Kasumi-1 (cell line): ENCODE data around the gene TATDN2.
A peak's percentile ranks its signal among the peaks of the same experiment; 100 is the strongest.
"Not testable (repeated sequence)": the region's sequence is repeated elsewhere in the genome, so short reads cannot be mapped to it uniquely, and the experiment has no call there.

Source experiments
- DNase-seq, 2 experiments: peaks; one replicate each; lab custom pipeline; 2025; lab: John Stamatoyannopoulos, UW

Gene TATDN2

DNA sequence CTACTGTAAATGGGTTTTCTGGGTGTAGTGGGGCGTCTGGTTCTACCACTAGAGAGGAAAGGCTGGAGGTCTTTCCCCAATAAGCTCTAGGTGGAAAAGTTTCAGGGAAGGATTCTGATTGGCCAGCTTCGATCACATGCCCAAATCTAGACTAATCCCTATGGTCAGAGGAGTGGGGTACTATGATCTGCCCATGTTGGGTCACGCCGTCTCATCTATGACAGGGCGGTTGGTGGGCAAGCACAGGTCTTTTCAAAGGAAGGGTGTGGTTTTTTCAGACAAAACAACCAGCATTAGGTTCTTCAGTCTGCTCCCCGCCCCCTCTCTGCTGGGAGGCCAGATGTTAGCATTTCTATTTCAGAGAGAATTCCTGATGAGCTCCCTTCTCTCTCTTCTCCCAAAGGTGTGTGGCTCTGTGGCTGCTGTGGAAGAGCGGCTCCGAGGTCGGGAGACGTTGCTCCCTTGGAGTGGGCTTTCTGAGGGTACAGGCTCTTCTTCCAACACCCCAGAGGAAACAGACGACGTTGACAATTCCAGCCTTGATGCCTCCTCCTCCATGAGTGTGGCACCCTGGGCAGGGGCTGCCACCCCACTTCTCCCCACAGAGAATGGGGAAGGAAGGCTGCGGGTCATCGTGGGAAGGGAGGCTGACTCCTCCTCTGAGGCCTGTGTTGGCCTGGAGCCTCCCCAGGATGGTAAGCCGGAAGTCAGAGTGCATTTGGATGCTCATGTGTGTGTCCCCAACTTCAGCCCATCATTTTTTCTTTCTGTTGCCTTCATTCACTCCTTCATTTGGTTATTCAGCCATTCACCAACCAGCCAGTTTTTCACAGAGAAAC is 9.7 kb upstream of the TATDN2 start:
- peak; percentile 37 for DNase-seq

DNA sequence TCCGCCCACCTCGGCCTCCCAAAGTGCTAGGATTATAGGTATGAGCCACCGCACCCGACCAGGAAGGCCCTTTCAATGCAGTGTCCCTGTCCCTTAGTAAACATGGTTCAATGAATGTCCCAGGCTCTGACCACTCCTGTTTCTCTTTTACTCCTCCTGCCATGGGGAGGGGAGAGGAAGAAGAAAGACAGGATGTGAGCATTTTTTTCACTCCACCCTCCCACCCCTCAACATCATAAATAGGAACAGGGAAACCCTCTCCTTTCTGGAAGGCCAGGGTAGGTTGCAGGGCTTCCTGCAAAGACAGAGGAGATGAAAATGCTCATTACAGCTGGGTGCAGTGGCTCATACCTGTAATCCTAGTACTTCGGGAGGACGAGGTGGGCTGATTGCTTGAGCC is 7.5 kb upstream of the TATDN2 start:
- no peak for DNase-seq

DNA sequence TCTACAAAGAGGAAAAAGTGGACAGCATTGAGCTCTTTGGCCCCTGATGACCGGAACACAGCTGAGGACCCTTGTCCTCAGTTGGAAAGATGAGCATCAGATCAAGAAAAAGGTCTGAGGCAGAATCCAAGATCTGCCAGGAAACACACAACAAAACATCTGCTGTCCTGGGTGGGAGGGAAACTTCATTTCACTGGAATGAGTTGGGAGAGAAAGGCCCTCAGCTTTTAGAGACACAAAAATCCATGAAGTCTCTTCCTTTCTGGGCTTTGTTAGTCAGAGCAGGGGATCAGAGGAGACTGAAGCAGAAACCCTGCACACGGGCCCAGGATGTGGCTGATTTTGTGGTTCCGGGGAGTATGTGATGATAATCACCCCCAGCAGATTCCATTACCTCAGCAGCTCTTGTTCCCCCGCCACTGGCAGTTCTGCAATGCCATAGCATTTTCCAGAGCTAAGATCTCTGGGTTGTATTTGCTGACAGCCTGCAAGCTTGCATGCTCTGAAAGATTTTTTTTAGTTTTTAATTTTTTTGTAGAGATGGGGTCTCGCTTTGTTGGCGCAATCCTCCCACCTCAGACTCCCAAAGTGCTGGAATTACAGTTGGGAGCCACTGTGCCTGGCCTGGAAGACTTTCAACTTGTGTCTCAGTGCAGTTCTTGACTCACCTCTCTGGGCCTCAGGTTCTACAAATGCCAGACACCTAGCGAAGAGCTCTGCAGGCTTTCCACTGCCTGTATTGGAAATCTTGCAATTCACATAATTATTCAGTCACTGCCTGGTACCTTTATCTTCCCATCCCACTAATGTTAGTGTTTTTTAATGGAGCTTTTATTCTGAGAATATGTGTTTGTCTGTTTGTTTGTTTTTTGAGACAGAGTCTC is 5.8 kb upstream of the TATDN2 start:
- peak; percentile 94 for DNase-seq

DNA sequence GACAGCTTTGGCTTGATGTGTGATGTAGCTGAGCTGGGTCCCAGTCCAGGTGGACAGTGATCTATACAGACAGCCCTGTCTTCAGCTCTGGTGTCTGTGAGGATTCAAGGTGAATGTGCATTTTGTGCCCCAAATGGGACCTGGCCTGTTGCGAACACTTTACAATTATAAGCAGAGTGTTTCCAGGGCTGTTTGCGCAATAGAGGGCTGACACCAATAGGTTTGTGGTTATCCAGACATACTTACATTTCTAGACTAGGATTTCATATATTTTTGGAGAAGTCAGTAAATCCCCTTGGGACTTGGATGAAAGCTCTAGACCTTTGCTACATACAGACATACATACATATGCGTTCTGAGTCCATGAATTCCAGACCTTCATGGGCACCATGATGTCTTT is 4.2 kb upstream of the TATDN2 start:
- DNase-seq, result no peak

DNA sequence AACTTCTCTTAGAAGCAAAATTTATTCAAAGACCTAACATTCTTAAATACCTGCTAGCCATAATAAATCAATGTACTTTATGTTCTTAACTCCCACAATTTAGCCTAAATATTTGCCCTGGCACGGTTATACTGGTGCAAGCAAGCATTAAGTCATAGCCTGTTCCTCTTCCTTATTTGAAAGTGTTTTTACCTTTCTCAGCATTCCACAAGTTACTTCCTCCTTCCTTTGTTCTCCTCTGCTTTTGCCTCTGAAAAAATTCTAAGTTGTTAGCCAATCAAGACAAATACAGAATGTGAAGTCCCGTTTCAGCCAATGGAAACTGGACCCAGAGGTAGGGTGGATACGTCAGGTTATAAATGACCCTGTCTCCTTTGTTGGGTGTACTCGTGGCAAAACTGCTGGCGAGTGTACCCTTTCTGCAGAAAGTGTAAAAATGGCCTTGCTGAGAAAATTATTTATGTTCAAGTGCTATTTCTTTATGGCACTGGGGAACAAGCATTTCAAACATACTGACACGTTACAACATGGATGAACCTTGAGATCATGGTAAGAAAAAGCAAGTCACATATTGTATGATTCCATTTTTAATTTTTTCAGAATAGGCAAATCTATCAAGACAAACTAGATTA is 3.1 kb upstream of the TATDN2 start:
- DNase-seq, result no peak

DNA sequence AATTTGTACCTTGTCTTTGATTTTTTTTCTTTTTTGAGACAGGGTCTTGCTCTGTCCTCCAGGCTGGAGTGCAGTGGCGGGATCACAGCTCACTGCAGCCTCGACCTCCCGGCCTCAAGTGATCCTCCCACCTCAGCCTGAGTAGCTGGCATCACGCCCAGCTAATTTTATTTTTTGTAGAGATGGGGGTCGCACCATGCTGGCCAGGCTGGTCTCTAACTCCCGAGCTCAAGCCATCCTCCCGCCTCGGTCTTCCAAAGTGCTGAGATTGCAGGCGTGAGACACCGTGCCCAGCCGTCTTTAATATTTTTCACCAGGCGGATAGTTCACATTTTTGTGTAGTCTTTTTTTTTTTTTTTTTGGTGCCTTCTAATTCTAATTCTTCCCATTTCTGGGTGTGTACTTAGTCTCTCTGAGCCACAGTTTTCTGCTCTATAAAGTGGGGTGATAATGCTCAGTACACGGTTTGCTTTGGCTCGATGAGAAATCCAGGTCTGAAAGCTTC is 528 bp upstream of the TATDN2 start:
- no peak for DNase-seq

DNA sequence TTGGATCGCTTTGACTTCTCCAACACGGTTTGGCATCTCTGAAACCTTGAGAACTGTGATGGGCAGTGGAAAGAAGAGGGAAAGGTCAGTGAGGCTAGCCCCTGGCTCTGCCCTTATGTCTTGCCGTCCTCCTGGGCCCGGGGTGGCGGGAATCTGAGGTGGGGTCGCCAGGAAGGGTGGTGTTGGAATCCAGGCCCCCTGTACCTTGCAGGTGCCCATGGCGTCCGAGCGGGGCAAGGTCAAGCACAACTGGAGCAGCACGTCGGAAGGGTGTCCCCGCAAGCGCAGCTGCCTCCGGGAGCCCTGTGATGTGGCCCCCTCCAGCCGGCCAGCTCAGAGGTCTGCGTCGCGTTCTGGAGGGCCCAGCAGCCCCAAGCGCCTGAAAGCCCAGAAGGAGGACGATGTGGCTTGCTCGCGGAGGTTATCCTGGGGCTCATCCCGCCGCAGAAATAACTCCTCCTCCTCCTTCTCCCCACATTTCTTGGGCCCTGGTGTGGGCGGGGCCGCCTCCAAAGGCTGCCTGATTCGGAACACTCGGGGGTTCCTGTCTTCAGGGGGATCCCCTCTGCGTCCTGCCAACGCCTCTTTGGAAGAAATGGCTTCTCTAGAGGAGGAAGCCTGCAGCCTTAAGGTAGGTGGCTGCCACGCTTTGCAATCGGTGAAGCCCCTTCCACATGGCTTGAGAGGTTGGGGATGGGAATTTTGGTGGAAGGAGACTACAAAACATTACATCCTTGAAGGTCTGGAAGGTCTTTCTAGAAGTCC is 907 bp downstream of the TATDN2 start:
- DNase-seq, result peak; percentile 44 to 47

DNA sequence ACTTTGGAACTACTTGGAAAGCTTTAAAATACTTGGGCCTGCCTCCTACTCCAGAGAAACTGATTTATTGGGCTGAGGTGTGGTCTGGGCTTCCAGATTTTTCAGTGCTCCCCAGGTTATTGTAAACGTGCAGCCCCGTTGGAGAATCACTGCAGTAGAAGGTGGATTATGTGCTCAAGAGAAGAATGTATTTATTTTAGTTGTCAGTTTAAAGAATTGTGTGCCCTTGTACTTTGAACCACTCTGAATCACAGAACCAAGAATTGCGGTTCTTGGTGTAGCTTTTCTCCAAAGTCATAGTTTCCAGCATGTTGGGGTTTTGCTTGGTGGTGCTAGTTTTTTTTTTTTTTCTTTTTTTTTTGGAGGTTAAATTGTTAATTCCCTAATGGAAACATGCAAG is 1.6 kb downstream of the TATDN2 start:
- no peak for DNase-seq

DNA sequence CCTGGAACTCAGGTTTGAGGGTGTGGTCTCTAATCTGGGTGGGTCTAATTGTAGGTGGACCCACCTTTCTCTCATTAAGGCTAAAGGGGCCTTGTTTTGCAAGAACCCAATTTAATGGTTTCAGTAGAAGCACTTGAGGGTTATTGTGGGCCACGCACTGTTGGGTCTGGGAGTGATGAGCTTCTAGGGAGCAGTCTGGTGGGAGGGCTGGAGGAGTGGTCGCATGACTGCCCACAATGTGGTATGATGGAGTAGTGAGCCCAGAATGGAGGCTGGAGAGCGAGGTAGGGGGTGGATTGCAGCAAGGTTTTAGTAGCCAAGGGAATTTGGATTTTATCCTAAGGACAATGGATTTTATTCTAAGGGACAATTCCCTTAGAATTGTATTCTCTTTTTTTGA is 2.7 kb downstream of the TATDN2 start:
- DNase-seq, result no peak

DNA sequence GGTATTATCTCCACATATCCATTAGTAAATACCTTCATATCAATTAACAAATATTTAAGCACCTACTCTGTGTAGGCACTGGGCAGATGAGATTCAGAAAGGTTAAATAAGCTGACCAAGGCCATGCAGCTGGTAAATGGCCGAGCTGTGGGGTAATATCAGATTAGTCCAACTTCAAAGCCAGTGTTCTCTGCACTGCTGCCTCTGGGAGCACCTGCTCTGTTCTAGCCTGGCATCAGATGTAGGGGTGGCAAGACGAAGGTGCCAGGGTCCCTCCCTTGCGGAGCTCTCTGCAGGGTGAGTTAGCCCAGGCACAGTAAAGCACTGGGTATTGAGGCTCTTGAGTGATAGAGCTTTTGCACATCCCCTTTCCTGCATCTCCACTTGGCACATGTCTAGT is 5.5 kb downstream of the TATDN2 start:
- no peak for DNase-seq

DNA sequence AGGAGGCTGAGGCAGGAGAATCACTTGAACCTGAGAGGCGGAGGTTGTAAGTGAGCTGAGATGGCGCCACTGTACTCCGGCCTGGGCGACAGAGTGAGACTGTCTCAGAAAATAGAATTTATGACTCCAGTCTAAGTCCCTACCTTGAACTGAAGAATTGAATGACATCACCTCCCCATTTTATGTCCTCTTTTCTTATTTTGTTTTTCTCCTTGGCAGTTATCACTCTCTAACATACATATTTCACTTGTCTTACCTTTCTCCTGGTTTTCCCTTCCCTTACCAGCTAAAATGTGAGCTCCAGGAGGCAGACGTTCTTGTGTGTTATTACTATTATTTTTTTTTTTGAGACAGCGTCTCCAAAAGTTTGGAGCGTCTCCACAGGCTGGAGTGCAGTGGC is 7.6 kb downstream of the TATDN2 start:
- no peak for DNase-seq

DNA sequence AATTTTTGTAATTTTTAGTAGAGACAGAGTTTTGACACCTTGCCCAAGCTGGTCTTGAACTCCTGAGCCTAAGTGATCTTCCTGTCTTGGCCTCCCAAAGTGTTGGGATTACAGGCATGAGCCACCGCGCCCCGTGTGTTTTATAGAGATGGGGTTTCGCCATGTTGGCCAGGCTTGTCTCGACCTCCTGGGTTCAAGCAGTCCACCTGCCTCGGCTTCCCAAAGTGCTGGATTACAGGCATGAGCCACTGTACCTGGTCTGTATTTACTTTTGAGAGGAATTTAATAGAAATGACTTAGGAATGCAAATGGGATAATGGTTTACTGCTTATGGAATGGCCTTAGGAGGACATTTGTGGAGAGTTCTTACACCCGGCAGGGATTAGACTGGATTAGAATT is 10.8 kb downstream of the TATDN2 start:
- DNase-seq, result no peak

DNA sequence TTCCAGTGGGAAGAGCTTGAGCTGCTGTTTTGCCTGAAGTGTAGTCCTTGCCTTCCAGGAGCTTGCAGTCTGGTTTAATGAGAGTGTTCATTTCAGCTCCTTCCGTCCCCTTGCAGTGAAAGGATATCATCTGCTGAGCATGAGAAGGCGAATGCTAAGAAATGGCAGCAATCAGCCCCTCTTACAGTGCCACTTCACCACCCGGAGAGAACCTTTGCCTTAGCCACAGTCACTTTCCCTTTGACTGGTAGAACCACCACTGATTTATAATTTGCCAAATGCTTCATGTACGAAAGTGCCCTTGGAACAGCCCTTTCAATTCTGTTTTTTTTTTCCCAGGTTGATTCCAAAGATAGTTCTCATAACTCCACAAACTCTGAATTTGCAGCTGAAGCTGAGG is 11.5 kb downstream of the TATDN2 start:
- no peak for DNase-seq

DNA sequence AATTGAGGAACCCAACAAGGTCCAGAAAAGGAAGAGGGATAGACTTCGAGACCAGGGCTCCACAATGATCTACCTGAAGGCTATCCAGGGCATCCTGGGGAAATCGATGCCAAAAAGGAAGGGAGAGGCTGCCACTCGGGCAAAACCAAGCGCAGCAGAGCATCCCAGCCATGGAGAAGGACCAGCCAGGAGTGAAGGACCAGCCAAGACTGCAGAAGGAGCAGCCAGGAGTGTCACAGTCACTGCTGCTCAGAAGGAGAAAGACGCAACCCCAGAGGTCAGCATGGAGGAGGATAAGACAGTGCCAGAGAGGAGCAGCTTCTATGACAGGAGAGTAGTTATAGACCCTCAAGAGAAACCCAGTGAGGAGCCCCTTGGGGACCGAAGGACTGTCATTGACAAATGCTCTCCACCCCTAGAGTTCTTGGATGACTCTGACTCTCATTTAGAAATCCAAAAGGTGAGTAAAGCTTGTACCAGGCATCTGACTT is 12.0 kb downstream of the TATDN2 start:
- no peak for DNase-seq

DNA sequence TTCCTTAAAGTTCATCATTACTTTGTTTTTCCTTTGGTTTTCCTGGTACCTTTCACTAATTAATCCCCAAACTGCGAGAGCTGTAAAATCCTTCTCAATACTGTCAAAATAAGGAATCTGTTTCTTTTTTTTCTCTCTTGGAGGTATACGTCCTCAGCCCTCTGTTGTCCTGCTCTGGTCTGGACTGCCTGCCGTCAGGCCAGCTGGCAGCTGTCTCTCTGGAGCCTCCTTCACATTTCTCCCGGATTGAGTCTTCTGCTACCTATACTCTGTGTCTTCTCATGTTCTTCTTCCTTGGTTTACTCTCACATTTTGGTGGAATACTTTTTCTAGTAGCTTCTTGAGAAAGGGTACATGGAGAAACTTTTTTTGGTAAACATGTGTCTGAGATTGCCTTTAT is 13.8 kb downstream of the TATDN2 start:
- DNase-seq, result no peak

DNA sequence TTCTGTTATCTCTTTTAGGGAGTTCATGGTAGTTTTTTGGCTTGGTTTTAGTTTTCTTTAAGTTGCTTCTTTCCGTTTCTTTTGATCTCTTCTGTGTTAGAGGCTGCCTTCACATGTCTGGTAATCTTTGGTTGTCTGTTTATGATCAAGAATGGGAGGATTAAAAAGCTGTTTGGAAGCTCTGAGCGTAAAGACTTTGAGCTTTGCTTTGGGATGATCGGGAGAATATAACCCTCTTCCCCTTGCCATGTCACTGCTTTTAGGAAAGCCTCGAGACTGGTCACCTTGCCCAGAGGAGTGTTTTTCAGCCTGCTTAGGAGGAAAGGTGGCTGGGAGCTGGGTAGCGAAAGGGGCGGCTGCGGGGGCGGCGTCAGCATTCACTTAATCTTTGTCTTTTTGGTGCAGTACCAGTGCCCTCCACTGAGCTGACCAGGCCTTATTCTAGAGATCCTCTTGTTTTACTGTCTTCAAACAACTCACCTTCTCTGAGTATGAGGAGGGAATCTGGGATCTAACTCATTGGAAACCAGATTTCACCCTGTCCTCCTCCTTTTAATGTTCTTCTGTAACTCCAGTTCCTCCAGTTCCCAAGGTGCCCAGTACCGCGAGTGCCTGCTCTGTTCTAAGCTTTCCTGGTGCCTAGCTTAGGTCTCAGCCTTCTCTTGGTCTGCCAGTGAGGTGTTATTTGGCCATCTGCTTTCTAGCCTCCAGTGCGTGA is 15.5 kb downstream of the TATDN2 start:
- peak; percentile 51 to 66 for DNase-seq

DNA sequence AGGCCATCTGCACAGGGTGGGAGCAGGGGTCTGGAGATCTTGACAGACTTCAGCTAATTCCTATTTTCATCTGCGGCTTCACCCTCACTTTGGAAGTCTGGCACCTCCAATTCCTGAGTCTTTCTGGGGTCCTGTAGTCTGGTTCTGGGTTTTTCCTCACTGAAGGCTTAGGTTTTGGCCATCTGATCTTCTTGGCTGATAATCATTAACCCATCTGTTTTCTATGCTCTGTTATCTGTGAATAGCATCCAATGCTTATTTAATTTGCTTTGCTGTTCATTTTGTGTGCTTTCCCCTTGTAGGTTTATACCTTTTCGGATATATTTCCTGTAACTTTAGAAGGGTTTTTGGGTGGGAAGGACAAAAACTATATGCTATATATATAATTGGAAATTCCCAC is 17.6 kb downstream of the TATDN2 start:
- no peak for DNase-seq

DNA sequence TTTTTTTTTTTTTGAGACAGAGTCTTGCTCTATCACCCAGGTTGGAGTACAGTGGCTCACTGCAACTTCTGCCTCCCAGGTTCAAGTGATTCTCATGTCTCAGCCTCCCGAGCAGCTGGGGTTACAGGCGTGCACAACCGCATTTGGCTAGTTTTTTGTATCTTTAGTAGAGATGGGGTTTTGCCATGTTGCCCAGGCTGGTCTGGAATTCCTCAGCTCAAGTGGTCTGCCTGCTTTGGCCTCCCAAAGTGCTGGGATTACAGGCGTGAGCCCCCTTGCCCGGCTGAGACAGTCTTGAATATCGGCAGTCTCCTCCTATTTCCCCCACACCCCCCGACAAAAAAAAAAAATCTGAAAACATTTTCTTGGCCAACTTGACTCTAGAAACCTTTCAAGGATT is 18.7 kb downstream of the TATDN2 start:
- DNase-seq, result not testable (repeated sequence)

DNA sequence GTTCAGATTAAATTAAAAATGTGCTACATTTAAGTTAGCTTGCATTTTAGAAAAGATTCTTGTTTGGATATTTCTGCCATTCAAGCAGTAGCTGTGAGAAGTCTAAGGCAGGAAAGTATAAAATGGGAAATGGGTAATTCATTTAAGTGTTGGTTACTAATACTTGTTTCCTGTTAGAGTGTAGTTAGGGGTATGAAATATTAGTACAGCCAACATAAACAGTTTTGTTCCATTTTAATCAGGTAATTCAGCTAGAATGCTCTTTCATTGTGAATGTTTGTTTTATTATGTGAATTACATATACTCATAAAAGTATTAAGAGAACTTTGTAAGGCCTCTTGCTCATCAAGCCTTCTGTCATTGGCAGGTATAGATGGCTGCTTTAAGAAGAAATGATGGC is 19.9 kb downstream of the TATDN2 start:
- no peak for DNase-seq

DNA sequence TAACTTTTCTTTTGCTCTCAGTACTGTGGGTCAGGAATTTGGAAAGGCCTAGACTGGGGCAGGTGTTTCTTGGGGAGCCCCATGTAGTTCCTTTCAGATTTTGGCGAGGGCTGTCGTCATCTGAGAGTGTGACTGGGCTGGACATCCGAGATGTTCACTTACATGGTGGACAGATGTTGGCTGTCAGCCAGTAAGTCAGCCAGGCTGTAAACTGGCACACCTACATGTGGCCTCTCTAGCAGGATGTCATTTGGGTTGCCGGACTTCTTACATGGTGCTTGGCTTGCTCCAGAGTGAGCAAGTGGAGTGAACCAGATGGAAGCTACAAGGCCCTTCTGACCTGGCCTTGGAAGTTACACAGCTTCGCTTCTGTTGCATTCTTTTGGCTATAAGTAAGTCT is 20.7 kb downstream of the TATDN2 start:
- DNase-seq, result no peak

DNA sequence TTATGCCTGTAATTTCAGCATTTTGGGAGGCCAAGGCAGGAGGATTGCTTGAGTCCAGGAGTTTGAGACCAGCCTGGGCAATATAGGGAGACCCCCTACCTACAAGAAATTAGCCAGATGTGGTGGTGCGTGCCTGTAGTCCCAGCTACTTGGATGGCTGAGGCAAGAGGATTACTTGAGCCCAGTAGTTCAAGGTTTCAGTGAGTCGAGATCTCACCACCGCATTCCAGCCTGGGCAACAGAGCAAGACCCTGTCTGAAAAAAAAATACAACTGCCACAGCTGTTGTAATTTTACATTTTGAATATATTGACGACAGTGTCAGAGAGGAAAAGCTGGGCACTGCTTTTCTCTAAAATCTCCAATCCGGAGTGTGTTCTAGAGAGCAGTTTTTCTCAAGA is 21.2 kb downstream of the TATDN2 start:
- no peak for DNase-seq
